ENCODE data around the gene SCAF8. TPM values are rescaled to one million over a fixed set of nuclear protein-coding genes. Genes with fewer than 3 reads are reported as not detected.

The SCAF8 gene, protein sequence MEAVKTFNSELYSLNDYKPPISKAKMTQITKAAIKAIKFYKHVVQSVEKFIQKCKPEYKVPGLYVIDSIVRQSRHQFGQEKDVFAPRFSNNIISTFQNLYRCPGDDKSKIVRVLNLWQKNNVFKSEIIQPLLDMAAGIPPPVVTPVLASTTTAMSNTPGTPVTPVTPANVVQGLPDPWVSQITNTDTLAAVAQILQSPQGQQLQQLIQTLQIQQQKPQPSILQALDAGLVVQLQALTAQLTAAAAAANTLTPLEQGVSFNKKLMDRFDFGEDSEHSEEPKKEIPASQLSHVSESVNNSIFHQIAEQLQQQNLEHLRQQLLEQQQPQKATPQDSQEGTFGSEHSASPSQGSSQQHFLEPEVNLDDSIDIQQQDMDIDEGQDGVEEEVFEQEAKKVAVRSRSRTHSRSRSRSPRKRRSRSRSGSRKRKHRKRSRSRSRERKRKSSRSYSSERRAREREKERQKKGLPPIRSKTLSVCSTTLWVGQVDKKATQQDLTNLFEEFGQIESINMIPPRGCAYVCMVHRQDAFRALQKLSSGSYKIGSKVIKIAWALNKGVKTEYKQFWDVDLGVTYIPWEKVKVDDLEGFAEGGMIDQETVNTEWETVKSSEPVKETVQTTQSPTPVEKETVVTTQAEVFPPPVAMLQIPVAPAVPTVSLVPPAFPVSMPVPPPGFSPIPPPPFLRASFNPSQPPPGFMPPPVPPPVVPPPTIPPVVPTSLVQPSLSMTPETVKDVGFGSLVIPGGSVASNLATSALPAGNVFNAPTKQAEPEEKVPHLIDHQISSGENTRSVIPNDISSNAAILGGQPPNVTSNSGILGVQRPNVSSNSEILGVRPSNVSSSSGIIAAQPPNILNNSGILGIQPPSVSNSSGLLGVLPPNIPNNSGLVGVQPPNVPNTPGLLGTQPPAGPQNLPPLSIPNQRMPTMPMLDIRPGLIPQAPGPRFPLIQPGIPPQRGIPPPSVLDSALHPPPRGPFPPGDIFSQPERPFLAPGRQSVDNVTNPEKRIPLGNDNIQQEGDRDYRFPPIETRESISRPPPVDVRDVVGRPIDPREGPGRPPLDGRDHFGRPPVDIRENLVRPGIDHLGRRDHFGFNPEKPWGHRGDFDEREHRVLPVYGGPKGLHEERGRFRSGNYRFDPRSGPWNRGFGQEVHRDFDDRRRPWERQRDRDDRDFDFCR (N-terminal part only)
- total RNA-seq (2021; fragmentation: NEBNext Ultra II Directional; extraction: Animal tissue kit (Norgen Biotek cat#: 25700)) (45.5 and 46.3 TPM in 2 replicates), polyA plus RNA-seq (2011; rRNA removed) (16.0 and 20.3 TPM in 2 replicates), polyA minus RNA-seq (2011; rRNA and poly(A)+ RNA removed) (40.5 and 45.4 TPM in 2 replicates)
- polyA plus RNA-seq (2011; cell fraction: cytosol; rRNA removed) = 18.4 TPM
- 26.4 TPM for polyA plus RNA-seq (2011; cell fraction: nucleus; rRNA removed)
- 20.9 to 25.5 TPM (median 23.8 TPM) in 4 replicates for polyA plus RNA-seq (2012, experiment 1 of 2)
- 1.9 TPM for polyA plus RNA-seq (2012, experiment 2 of 2)
- polyA plus RNA-seq (2013, experiment 1 of 2) = 27.6 TPM
- 24.7 TPM for polyA plus RNA-seq (2013, experiment 2 of 2)
- polyA minus RNA-seq (2011; cell fraction: cytosol; rRNA and poly(A)+ RNA removed) = 27.2 TPM
- 63.6 TPM for polyA minus RNA-seq (2011; cell fraction: nucleus; rRNA and poly(A)+ RNA removed)
- long read RNA-seq, experiment 1, partial matches to known transcripts = 4 of 13 reads
- long read RNA-seq, experiment 1, other reads (novel, unspliced or antisense) = 9 of 13 reads
- long read RNA-seq, experiment 2 = 0 reads

DNA sequence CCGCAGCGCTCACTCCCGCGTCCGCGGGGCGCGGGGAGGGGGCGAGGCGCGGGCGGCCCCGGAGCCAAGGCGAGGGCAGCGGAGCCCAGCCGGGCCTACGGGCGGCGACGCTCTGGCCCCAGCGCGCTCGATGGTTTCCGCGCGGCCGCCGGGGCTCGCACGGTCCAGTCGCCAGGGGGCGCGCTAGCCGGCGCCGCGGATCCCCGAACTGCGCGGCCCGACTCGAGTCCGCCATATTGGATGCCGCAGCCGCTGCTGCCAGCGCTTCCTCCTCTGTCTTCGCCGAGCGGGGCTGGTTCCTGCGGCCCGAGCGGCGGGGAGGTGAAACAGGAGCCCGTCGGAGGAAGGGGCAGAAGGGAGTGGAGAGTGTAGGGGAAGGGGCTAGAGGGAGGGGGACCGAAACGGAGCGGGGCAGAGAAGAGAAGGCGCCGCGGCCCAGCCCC is at the start of gene SCAF8:
Gene SCAF8 (plus strand): TSS at position 234 of the 443 bp plus-strand sequence. CDS start 485 bp downstream, outside the sequence.
- Histone ChIP-seq H4K8ac (ENCODE audit: extremely low read depth, insufficient read depth, low read length) (peak within 1 kb of the TSS; percentile 100), H4K5ac (ENCODE audit: insufficient read length, low read depth, low read length) (peak within 1 kb of the TSS; percentile 100), H2BK5ac (ENCODE audit: low read depth, low read length) (peak within 1 kb of the TSS; percentile 99), H3K9me3 (ENCODE audit: insufficient read depth in 2 of 2, low read depth in 1 of 2, low read length in 1 of 2) (no peaks in the 10 kb centered on the region), H3K4ac (replicated peaks; ENCODE audit: insufficient read length, low read depth, low read length) (peak within 1 kb of the TSS; percentile 84), H2BK15ac (ENCODE audit: low read length) (no peak within 1 kb of the TSS), H3K79me1 (ENCODE audit: low read depth, low read length) (no peaks in the 10 kb centered on the region), H3K23ac (ENCODE audit: insufficient read length) (no peak within 1 kb of the TSS), H3K4me1 (replicated peaks in 1 of 4; ENCODE audit: control insufficient read depth in 3 of 4, insufficient read depth in 4 of 4, low read length in 3 of 4) (peaks cover 0 to 9% (median 3%) of the 10 kb centered on the region in 4 experiments; a peak in 4 of 7 replicates), H4K91ac (replicated peaks; ENCODE audit: insufficient read length, low read length) (peak within 1 kb of the TSS; percentile 95), H3K56ac (replicated peaks; ENCODE audit: insufficient read length, low read depth, low read length) (peak within 1 kb of the TSS; percentile 86), H2BK20ac (ENCODE audit: low read length) (no peak within 1 kb of the TSS), H3K27me3 (replicated peaks in 1 of 4; ENCODE audit: control insufficient read depth in 3 of 4, extremely low read depth in 1 of 4, insufficient read depth in 3 of 4, low read length in 3 of 4) (no peaks in the 10 kb centered on the region), H2AK5ac (ENCODE audit: low read depth, low read length) (no peak within 1 kb of the TSS), H3K4me2 (ENCODE audit: insufficient read depth in 1 of 2, low read depth in 2 of 2, low read length in 2 of 2) (peak within 1 kb of the TSS; percentile 92 to 97), H3K23me2 (ENCODE audit: low read depth, low read length) (peaks cover 2% of the 10 kb centered on the region; the same call in 1 of the 2 replicates), H3K14ac (ENCODE audit: insufficient read length) (peak within 1 kb of the TSS; percentile 6), H3K18ac (ENCODE audit: extremely low read depth, low read length) (peak within 1 kb of the TSS; percentile 98), H2BK12ac (ENCODE audit: low read depth, low read length) (peak within 1 kb of the TSS; percentile 53; the same call in 1 of the 2 replicates), H2BK120ac (replicated peaks; ENCODE audit: low read depth, low read length) (no peak within 1 kb of the TSS), H4K20me1 (replicated peaks in 1 of 2; ENCODE audit: control insufficient read depth in 1 of 2, insufficient read depth in 2 of 2, low read length in 2 of 2) (peaks cover 3 to 5% of the 10 kb centered on the region in 2 experiments), H3K79me2 (ENCODE audit: control insufficient read depth in 1 of 2, insufficient read depth in 2 of 2, low read length in 2 of 2) (peaks cover 32 to 41% of the 10 kb centered on the region in 2 experiments), H3K27ac (ENCODE audit: low read depth, low read length) (peak within 1 kb of the TSS; percentile 99), H3K4me3 (ENCODE audit: extremely low read depth in 1 of 4, insufficient read depth in 2 of 4, low read depth in 3 of 4, low read length in 4 of 4) (peak within 1 kb of the TSS; percentile 72 to 97 (median 87)), H3K9ac (replicated peaks in 1 of 4; ENCODE audit: extremely low read depth in 1 of 4, low read depth in 3 of 4, low read length in 3 of 4) (peak within 1 kb of the TSS; percentile 97 to 100 (median 98)), H3K36me3 (ENCODE audit: control insufficient read depth in 2 of 4, insufficient read depth in 4 of 4, low read length in 3 of 4) (no peaks in the 10 kb centered on the region; a peak in 1 of 8 replicates), H2AFZ (ENCODE audit: low read length) (peak within 1 kb of the TSS; percentile 82)
- DNase-seq (ENCODE audit: low read depth in 1 of 2, low spot score in 2 of 2) (peak; percentile 34 to 93), FAIRE-seq (no peak)
- ChIA-PET POLR2A (ENCODE audit: partially characterized antibody) (interaction anchor here (1.0 to 2.0 kb wide), 6 partner anchors 12 to 431 kb away, joined by 3 to 9 read pairs (median 4); no protein-coding TSS in a partner anchor), CTCF (ENCODE audit: partially characterized antibody) (interaction anchor here (1.4 kb wide), 1 partner anchor 8 kb away, joined by 3 read pairs; no protein-coding TSS in a partner anchor)
- WGBS, 2 experiments (ENCODE audit: extremely low coverage in 1 of 2, insufficient coverage in 1 of 2, insufficient read length in 1 of 2, insufficient replicate concordance in 2 of 2, low coverage in 1 of 2, low lambda C conversion rate in 2 of 2, missing lambda C conversion rate in 1 of 2) = 0% methylated on average over 13 of the region's 61 CpGs; no CpG with 5 or more reads in 1 of the 2 experiments
- TF ChIP-seq POLR2A (IDR thresholded peaks at IDR 0.05; ENCODE audit: control extremely low read depth in 1 of 2, low read depth in 2 of 2, low read length in 2 of 2) (peak; percentile 76 to 94; a peak in 2 of 3 replicates), PHF8 (conservative IDR thresholded peaks at IDR 0.05; ENCODE audit: low read depth, low read length) (peak; percentile 90; the same call in 1 of the 2 replicates), EGR1 (IDR thresholded peaks at IDR 0.05; ENCODE audit: borderline replicate concordance, low read depth, low read length) (peak; percentile 45; the same call in 1 of the 2 replicates), CBX8 (IDR thresholded peaks at IDR 0.05; ENCODE audit: borderline replicate concordance, low read depth, low read length) (no peak), YY1 (IDR thresholded peaks at IDR 0.05; ENCODE audit: low read depth, low read length) (peak; percentile 97), ASH2L (IDR thresholded peaks at IDR 0.05; ENCODE audit: low read length) (peak; percentile 90)
